Choroid plexus epithelial cell (primary cell): ENCODE measurements around the gene SEZ6L.

Experiments
- DNase-seq: peaks from one replicate; pipeline ENCODE4 v3.0.0-alpha.2; 2010; ENCODE audit warnings: low read depth
- H3K4me3 ChIP-seq: 2 replicates; pipeline ENCODE4 v1.5.1; 2011; ENCODE audit warnings: low read depth, mild to moderate bottlenecking, control low read depth, low read length, moderate library complexity
- TF ChIP-seq, protein P1 (sequence below): conservative IDR thresholded peaks from 2 replicates; pipeline ENCODE4 v1.5.1; 2011; ENCODE audit warnings: low read depth, mild to moderate bottlenecking, control low read depth, inconsistent platforms, low read length, moderate library complexity

Gene SEZ6L

DNA sequence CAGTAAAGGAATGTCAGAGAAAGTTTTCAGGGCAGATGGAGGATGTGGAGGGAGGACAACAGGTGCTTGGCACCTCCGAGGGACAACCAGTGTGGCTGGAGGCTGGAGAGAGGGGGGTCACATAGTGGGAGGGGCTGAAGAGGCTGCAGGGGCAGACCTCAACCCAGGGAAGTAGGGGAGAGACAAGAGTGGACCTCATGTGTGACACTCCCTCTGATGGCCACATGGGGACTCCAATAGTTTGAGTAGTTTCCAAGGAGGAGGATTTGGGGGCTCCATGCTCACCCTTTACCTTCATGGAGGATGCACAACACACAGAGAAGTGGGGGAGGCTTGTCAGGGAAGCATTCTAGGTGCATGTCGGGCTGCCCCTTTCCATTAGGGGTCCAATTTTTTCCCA lies 224.7 kb downstream of the SEZ6L start:
- no peak overlapping the region for H3K4me3 ChIP-seq
- no peak for DNase-seq
- TF ChIP-seq, protein P1, sequence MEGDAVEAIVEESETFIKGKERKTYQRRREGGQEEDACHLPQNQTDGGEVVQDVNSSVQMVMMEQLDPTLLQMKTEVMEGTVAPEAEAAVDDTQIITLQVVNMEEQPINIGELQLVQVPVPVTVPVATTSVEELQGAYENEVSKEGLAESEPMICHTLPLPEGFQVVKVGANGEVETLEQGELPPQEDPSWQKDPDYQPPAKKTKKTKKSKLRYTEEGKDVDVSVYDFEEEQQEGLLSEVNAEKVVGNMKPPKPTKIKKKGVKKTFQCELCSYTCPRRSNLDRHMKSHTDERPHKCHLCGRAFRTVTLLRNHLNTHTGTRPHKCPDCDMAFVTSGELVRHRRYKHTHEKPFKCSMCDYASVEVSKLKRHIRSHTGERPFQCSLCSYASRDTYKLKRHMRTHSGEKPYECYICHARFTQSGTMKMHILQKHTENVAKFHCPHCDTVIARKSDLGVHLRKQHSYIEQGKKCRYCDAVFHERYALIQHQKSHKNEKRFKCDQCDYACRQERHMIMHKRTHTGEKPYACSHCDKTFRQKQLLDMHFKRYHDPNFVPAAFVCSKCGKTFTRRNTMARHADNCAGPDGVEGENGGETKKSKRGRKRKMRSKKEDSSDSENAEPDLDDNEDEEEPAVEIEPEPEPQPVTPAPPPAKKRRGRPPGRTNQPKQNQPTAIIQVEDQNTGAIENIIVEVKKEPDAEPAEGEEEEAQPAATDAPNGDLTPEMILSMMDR = peak; percentile 14

DNA sequence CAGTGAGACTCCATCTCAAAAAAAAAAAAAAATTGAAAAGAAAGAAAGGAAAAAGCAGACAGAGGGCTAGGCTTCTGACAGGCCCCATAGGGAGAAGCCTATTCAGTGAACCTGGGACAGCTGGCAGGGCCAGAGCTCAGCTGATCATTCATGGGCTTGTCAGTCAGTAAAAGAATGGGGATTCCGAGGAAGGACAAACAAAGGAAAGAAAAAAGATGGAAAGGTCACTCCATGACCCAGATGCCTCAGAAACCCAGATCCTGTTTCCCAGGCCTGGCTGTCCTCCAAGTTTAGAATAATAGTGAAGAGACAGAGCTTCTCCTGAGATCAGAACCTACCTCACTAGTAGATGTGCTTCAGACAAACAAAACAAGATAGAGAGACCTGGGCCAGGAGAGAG lies 225.5 kb downstream of the SEZ6L start:
- TF ChIP-seq, protein P1 = no peak
- DNase-seq = no peak
- H3K4me3 ChIP-seq = no peak overlapping the region

DNA sequence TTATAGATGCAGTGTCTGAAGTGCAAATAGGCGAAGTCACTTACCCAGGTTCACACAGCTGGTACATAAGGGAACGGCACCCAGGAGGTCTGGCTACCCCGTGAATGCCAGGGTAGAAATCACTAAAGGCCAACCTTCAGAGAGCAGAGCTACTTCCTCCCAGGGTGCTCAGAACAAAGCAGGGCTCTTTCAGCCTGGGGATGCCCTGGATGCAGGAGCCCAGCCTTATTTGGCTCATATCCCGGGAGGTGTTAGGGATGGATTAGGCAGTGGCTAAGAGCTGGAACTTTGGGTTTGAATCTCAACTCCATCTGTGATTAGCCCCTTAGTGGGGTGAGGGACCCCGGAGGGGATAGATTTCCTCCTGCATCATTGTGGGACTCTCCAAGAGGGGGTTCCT lies 226.7 kb downstream of the SEZ6L start:
- TF ChIP-seq, protein P1 = no peak
- no peak overlapping the region for H3K4me3 ChIP-seq
- no peak for DNase-seq

DNA sequence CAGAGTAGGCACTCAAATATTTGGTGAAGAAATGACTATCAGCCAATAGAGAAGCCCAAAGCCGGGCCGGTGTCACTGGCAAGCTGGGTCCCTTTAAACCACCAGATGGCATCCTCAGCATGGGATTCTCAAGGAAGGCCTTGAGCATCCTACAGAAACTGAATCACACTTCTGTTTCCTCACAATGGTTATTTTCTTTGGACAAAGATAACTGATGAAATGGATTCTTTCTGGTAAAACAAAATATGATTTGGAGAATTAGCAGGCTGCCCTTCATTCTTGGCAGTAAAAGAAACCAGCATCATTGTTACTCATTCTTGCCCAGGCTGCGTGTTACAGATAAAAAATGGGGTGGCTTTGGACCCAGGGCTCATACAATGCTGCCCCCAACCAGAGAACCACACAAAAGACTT lies 229.5 kb downstream of the SEZ6L start:
- peak; percentile 85 for DNase-seq
- TF ChIP-seq, protein P1 = peak; percentile 88
- no peak overlapping the region for H3K4me3 ChIP-seq

DNA sequence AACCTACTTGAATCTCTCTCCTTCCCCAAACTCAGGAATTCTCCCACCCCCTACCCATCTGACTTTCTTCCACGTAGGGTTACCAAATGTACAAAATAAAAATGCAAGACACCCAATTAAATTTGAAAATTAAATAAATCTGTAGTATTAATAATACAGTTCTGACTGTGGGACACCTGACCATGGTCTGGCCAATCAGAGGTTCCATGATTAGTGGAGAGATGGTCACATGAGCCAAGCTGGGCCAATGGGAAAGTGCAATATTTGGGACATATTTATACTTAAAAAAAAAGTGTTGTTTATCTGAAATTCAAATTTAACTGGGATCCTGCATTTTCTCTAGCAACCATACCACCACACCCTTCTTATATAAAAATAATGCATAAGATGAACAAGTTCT lies 230.0 kb downstream of the SEZ6L start:
- peak; percentile 17 for DNase-seq
- TF ChIP-seq, protein P1 = no peak
- no peak overlapping the region for H3K4me3 ChIP-seq

DNA sequence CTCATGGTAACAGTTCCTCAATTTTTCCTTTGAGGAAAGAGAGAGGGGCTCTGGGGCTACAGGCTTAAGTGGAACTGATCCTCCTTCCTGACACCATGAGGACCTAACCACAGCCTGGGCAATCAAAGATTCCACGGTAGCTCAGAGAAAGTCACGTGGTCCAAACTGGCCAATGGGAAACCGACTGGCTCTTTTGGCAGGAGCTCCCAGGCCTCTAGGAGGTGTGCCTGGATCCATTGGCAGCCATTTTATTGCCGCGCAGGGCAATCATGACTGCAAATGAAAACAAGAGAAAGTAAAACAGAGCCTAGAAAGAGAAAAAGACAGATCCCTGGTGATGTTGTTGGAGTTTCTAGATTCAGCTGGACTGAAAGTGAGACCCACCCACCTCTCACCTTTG lies 232.5 kb downstream of the SEZ6L start:
- TF ChIP-seq, protein P1 = no peak
- no peak for DNase-seq
- H3K4me3 ChIP-seq = no peak overlapping the region

DNA sequence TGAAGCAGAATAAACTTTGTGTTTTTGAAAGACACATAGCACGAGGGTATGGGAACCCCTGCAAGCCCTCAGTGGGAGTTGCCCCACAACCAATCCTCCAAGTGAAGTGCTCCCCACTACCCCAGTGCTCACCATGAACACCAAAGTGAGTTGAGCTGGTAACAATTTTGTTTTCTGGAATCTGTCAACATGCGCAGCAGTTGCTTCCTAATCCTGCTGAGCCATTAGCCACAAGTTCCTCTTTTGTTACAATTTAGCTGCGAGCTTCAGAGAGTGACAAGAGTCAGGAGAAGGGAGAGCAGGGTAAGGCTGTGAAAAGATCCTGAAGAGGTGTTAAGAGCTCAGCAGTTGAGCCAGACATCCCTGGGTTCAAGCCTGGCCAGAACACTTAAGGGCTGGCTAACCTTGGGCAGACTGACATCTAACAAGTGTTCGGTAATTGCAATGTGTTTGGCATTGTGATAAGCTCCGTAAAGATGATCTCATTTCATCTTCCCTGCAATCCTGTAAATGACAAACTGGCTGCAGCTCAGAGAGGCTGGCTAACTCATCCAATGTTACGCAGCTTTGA lies 235.7 kb downstream of the SEZ6L start:
- no peak overlapping the region for H3K4me3 ChIP-seq
- TF ChIP-seq, protein P1 = no peak
- no peak for DNase-seq
